HCT116 (cell line): Measurements from ENCODE around the gene CUEDC1. TPM values are rescaled to one million over a fixed set of nuclear protein-coding genes. Genes with fewer than 3 reads are reported as not detected.

ENCODE experiments used
- ATAC-seq: fragments of 200-7000 bp; cut with Tn5 transposase; 2 replicates; pipeline ENCODE4 v1.9.1; 2020; ENCODE audit warnings: mild to moderate bottlenecking, moderate library complexity
- BruUV-seq: library from RNA; stranded (reverse); fragments of 400-500 nt; replicated peaks from 2 replicates; lab custom pipeline; 2021; lab: Mats Ljungman, UMichigan
- CTCF ChIA-PET: fragments of 300-600 bp; sonication (Branson Sonifier 250); formaldehyde crosslinking; loops from one replicate; lab custom pipeline; 2021; ENCODE audit warnings: antibody characterized with exemption; lab: Charles Lee
- POLR2A ChIA-PET: fragments of 300-600, 350-600 bp; sonication (Branson Sonifier 250); formaldehyde crosslinking; loops from one replicate; lab custom pipeline; 2021; ENCODE audit warnings: antibody characterized with exemption; lab: Charles Lee
- RAD21 ChIA-PET, 2 experiments: fragments of 300-600 bp; sonication (Branson Sonifier 250); formaldehyde crosslinking; loops; one replicate each; lab custom pipeline; 2023; ENCODE audit warnings: low total read pairs in 2 of 2; ENCODE audit not compliant: uncharacterized antibody in 2 of 2, unreplicated experiment in 2 of 2, low non-redundant PET in 1 of 2; lab: Charles Lee
- DNase-seq: peaks from one replicate; pipeline ENCODE4 v3.0.0-alpha.2; 2010; ENCODE audit warnings: low read depth, low spot score
- H2AFZ ChIP-seq: fragments of 200-600 bp; shearing (Covaris generic), sonication (generic); 2 replicates; pipeline ENCODE4 v1.6.1; 2017; ENCODE audit warnings: low read depth, mixed run types, mixed read lengths, antibody characterized with exemption, low read length; ENCODE audit not compliant: poor library complexity, severe bottlenecking
- H3K27ac ChIP-seq: 2 replicates; pipeline ENCODE4 v1.5.1; 2012; ENCODE audit warnings: low read depth, low read length
- H3K27me3 ChIP-seq: fragments of 200-600 bp; sonication (generic); 2 replicates; pipeline ENCODE4 v1.6.1; 2016; ENCODE audit warnings: mixed run types, low read length, mixed read lengths; ENCODE audit not compliant: insufficient read depth
- H3K36me3 ChIP-seq, 2 experiments: fragments of 200-500 bp in 1 of 2; fragments of 200-600 bp in 1 of 2; sonication (Bioruptor generic) in 1 of 2; sonication (generic) in 1 of 2; 2 replicates each; pipeline versions ENCODE4 v1.5.1 to v1.6.1; 2014 to 2016; ENCODE audit warnings: low read length in 2 of 2, inconsistent platforms in 1 of 2, mixed read lengths in 1 of 2, mixed run types in 1 of 2; ENCODE audit not compliant: insufficient read depth in 2 of 2, control insufficient read depth in 1 of 2
- H3K4me1 ChIP-seq, 2 experiments: fragments of 200-600 bp in 1 of 2; sonication (generic) in 1 of 2; 2 replicates each; pipeline versions ENCODE4 v1.5.1 to v1.6.1; 2012 to 2017; ENCODE audit warnings: low read length in 2 of 2, inconsistent platforms in 1 of 2, mild to moderate bottlenecking in 1 of 2, mixed read lengths in 1 of 2, mixed run types in 1 of 2, moderate library complexity in 1 of 2; ENCODE audit not compliant: insufficient read depth in 2 of 2, control insufficient read depth in 1 of 2
- H3K4me2 ChIP-seq: fragments of 200-600 bp; sonication (generic); 2 replicates; pipeline ENCODE4 v1.6.1; 2017; ENCODE audit warnings: mixed run types, low read length, mixed read lengths
- H3K4me3 ChIP-seq, 2 experiments: fragments of 200-600 bp in 1 of 2; sonication (generic) in 1 of 2; replicated peaks in 1 of 2; 2 replicates each; pipeline ENCODE4 v1.5.1; 2011 to 2016; ENCODE audit warnings: low read length in 2 of 2, control low read depth in 1 of 2, low read depth in 1 of 2, mild to moderate bottlenecking in 1 of 2, mixed read lengths in 1 of 2, mixed run types in 1 of 2
- H3K79me2 ChIP-seq: fragments of 200-600 bp; sonication (generic); 2 replicates; pipeline ENCODE4 v1.6.1; 2017; ENCODE audit warnings: mild to moderate bottlenecking, mixed run types, low read length, moderate library complexity, mixed read lengths; ENCODE audit not compliant: insufficient read depth
- H3K9ac ChIP-seq: fragments of 200-600 bp; sonication (generic); 2 replicates; pipeline ENCODE4 v1.6.1; 2016; ENCODE audit warnings: low read length, mixed read lengths
- H3K9me2 ChIP-seq: fragments of 200-600 bp; sonication (generic), shearing (Covaris generic); 2 replicates; pipeline ENCODE4 v1.6.1; 2017; ENCODE audit warnings: mixed run types, mild to moderate bottlenecking, moderate library complexity; ENCODE audit not compliant: insufficient read depth
- H3K9me3 ChIP-seq, 2 experiments: fragments of 200-500 bp in 1 of 2; fragments of 200-600 bp in 1 of 2; sonication (Bioruptor generic) in 1 of 2; sonication (generic) in 1 of 2; 2 replicates each; pipeline ENCODE4 v1.6.1; 2014 to 2017; ENCODE audit warnings: low read length in 2 of 2, mixed read lengths in 2 of 2, inconsistent platforms in 1 of 2, low read depth in 1 of 2, mild to moderate bottlenecking in 1 of 2, mixed run types in 1 of 2, moderate library complexity in 1 of 2; ENCODE audit not compliant: control insufficient read depth in 1 of 2, insufficient read depth in 1 of 2
- H4K20me1 ChIP-seq: fragments of 200-600 bp; sonication (generic), shearing (Covaris generic); 2 replicates; pipeline ENCODE4 v1.6.1; 2017; ENCODE audit warnings: mixed run types, mild to moderate bottlenecking, moderate library complexity; ENCODE audit not compliant: insufficient read depth
- CBX3 ChIP-seq: IDR thresholded peaks from 2 replicates; pipeline ENCODE4 v1.6.1; 2012; ENCODE audit warnings: low read depth
- CEBPB ChIP-seq: IDR thresholded peaks from 2 replicates; pipeline ENCODE4 v1.6.1; 2012; ENCODE audit warnings: low read depth
- CTCF ChIP-seq, 3 experiments: fragments of 200-600 bp in 1 of 3; sonication (generic) in 1 of 3; IDR thresholded peaks in 2 of 3; conservative IDR thresholded peaks in 1 of 3; 2 replicates each; pipeline ENCODE4 v1.5.1; 2012 to 2017; ENCODE audit warnings: low read depth in 2 of 3, low read length in 2 of 3, antibody characterized with exemption in 1 of 3, borderline replicate concordance in 1 of 3, control low read depth in 1 of 3, mild to moderate bottlenecking in 1 of 3, mixed read lengths in 1 of 3, mixed run types in 1 of 3, moderate library complexity in 1 of 3; ENCODE audit not compliant: insufficient read depth in 1 of 3
- EGR1 ChIP-seq: IDR thresholded peaks from 2 replicates; pipeline ENCODE4 v1.6.1; 2012; ENCODE audit warnings: low read depth
- EZH2 ChIP-seq: fragments of 200-600 bp; sonication (generic); IDR thresholded peaks from 2 replicates; pipeline ENCODE4 v1.6.1; 2017; ENCODE audit warnings: antibody characterized with exemption, mixed run types
- EZH2phosphoT487 ChIP-seq: fragments of 200-600 bp; IDR thresholded peaks from 2 replicates; pipeline ENCODE4 v1.6.1; 2018; ENCODE audit warnings: antibody characterized with exemption, borderline replicate concordance
- FOSL1 ChIP-seq: IDR thresholded peaks from 2 replicates; pipeline ENCODE4 v1.6.1; 2012; ENCODE audit warnings: low read depth
- POLR2A ChIP-seq: IDR thresholded peaks from 2 replicates; pipeline ENCODE4 v1.7.0; 2011; ENCODE audit warnings: borderline replicate concordance; ENCODE audit not compliant: insufficient read depth, insufficient read length; ENCODE audit errors: extremely low read depth
- POLR2AphosphoS5 ChIP-seq: IDR thresholded peaks from 2 replicates; pipeline ENCODE4 v1.6.1; 2011; ENCODE audit warnings: mild to moderate bottlenecking, low read depth, low read length, moderate library complexity
- RAD21 ChIP-seq: IDR thresholded peaks from 2 replicates; pipeline ENCODE4 v1.6.1; 2012; ENCODE audit warnings: low read depth, mild to moderate bottlenecking
- SIN3A ChIP-seq: IDR thresholded peaks from 2 replicates; pipeline ENCODE4 v1.6.1; 2012; ENCODE audit warnings: low read depth
- SRF ChIP-seq: IDR thresholded peaks from 2 replicates; pipeline ENCODE4 v1.6.1; 2012; ENCODE audit warnings: low read depth
- TCF7L2 ChIP-seq: IDR thresholded peaks from 2 replicates; pipeline ENCODE4 v1.7.0; 2011; ENCODE audit warnings: borderline replicate concordance, inconsistent platforms; ENCODE audit not compliant: insufficient read depth, insufficient read length; ENCODE audit errors: extremely low read depth
- YY1 ChIP-seq: IDR thresholded peaks from 2 replicates; pipeline ENCODE4 v1.6.1; 2011; ENCODE audit warnings: low read length, low read depth, moderate library complexity, mild to moderate bottlenecking; ENCODE audit not compliant: insufficient replicate concordance; ENCODE audit errors: extremely low read depth
- ZFX ChIP-seq: fragments of 450-650 bp; IDR thresholded peaks from 2 replicates; pipeline ENCODE4 v1.6.1; 2017
- ZNF274 ChIP-seq: fragments of 200-500 bp; sonication (Bioruptor generic); IDR thresholded peaks from 2 replicates; pipeline ENCODE4 v1.6.1; 2014; ENCODE audit warnings: mild to moderate bottlenecking, low read depth, low read length, inconsistent platforms
- intact Hi-C: fragments of 100-400 bp; cut with micrococcal nuclease; formaldehyde crosslinking; loops from 2 replicates; pipeline ENCODE4 v1.10.0; 2022
- total RNA-seq: library from RNA; stranded (reverse); gene quantifications from one replicate; pipeline ENCODE4 v1.2.1, GENCODE V29; 2021; ENCODE audit not compliant: unreplicated experiment
- TF ChIP-seq, protein P1 (sequence below): IDR thresholded peaks from 2 replicates; pipeline ENCODE4 v1.6.1; 2012

Gene CUEDC1
- total RNA-seq, 1 experiment from 2014 or later, result 60.2 TPM

DNA sequence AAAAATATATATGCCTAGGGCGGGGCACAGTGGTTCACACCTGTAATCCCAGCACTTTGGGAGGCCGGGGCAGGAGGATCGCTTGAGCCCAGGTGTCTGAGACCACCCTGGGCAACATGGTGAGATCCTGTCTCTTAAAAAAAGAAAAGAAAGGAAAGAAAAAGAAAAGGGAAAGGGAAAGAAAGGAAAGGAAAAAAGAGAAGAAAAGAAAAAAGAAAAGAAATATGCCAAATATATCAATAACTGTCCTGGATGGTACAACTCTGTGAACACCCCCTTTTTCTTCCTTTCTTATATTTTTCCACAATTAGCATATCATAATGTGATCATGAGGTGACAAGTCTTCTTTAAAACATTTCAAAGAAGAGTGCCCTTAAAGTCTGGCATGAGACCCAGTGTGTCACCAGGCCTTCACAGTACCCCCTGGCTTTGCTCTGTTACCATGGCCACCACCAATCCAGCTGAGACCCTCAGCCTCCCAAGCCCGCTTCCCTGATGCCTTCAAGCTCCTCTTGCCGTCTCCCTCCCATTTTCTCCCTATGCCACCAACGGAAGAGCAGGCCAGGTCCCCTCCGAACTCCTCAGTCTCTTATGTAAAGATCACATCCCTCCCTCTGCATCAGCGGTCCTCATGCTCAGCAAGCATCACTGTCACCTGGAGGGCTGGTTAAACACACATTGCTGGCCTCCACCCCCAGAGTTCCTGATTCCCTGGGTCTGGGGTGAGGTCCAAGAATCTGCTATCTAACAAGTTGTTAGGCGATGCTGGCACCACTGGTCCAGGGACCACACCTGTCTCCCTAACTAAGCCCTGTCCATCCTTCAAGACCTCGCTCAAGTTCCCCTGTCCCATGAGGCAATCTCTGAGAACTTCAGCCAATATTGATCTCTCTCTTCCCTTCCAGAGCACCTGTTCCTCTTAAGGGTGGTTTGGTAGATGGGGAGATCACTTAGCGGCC is 44.5 kb downstream of the CUEDC1 start:
- Histone ChIP-seq H3K79me2 (peaks cover 48% of the 10 kb centered on the region), H2AFZ (no peak overlapping the region), H3K4me2 (no peak overlapping the region), H3K9ac (no peak overlapping the region), H3K4me1 (peaks cover 64 to 90% of the 10 kb centered on the region in 2 experiments), H3K27me3 (no peaks in the 10 kb centered on the region), H3K36me3 (peaks cover 0 to 4% of the 10 kb centered on the region in 2 experiments; a peak in 1 of 4 replicates), H4K20me1 (no peaks in the 10 kb centered on the region), H3K9me3 (no peaks in the 10 kb centered on the region), H3K27ac (no peak overlapping the region), H3K4me3 (no peak overlapping the region), H3K9me2 (no peaks in the 10 kb centered on the region)
- TF ChIP-seq RAD21 (no peak), TCF7L2 (no peak), SRF (no peak), EZH2phosphoT487 (no peak), EGR1 (no peak), POLR2A (no peak), EZH2 (no peak), ZFX (no peak), FOSL1 (no peak), ZNF274 (no peak), CEBPB (no peak), SIN3A (no peak), POLR2AphosphoS5 (no peak), CBX3 (no peak), YY1 (no peak), CTCF (IDR thresholded peaks at IDR 0.05 in 2 of 3, conservative IDR thresholded peaks at IDR 0.05 in 1 of 3; ENCODE audit: borderline replicate concordance in 1 of 3, insufficient read depth in 1 of 3, low read depth in 2 of 3, low read length in 2 of 3) (no peak)
- TF ChIP-seq, protein P1, sequence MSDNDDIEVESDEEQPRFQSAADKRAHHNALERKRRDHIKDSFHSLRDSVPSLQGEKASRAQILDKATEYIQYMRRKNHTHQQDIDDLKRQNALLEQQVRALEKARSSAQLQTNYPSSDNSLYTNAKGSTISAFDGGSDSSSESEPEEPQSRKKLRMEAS, result no peak
- intact Hi-C loops, result no loop called here
- POLR2A ChIA-PET, result interaction anchor here (1.2 kb wide), 1 partner anchor 96 kb away, joined by 3 read pairs; the partner anchor contains the start of gene SRSF1
- RAD21 ChIA-PET, result no interaction called here
- CTCF ChIA-PET, result interaction anchor here (1.1 to 1.5 kb wide), 2 partner anchors 18 to 89 kb away, joined by 4 read pairs; no protein-coding TSS in a partner anchor
- no peak for DNase-seq
- BruUV-seq, result no TSS peak
- ATAC-seq, result no peak
